Measurements from ENCODE around the gene PRKCA.
"Not testable (repeated sequence)": the region's sequence is repeated elsewhere in the genome, so short reads cannot be mapped to it uniquely, and the experiment has no call there.

The PRKCA gene

DNA sequence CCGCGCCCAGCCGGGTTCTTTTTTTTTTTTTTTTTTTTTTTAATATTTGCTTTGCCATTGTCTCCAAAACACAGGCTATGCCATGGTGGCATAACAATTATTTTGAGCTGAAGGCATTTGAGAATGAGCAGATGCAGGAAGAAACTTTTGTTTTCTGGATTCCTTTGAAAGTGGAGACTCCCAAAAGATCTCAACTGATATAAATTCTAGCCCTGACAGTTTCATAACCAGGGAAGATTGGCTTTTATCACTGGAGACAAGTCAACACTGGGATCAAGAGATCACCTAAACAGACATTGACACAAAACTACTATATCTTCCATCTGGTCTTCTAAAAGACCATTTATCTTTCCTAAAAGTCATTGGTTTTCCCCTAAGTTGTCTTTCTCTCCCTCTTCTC, 10.1 kb upstream of the PRKCA start:
- no peak for DNase-seq

DNA sequence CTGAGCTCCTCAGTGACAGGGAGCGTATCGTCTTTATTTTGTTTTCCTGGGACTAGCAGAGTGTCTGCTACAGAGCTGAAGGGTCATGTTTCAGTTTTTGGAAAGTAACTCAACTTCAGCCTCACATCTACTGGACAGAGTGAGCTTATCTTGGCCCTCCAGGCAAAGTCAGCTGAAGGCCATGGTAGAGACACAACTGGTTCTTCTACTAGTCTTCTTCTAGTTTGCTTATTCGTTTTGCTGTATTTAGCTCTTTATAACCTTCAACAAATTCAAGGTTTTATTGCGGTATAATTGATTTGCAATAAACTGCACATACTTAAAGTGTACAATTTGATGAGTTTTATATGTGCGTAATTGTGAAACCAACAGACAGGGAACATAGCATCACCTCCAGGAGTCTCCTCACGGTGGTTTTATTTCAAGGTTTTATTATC, 6.1 kb upstream of the PRKCA start:
- no peak for DNase-seq

DNA sequence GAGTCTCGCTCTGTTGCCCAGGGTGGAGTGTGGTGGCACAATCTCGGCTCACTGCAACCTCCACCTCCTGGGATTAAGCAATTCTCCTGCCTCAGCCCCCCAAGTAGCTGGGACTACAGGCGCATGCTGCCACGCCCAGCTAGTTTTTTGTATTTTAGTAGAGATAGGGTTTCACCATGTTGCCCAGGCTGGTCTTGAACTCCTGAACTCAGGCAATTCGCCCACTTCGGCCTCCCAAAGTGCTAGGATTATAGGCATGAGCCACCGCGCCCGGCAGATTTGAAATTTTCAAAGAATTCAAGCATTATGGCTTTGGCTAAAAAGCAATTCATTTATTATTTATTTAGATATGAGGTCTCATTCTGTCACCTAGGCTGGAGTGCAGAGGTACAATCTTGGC, 5.0 kb upstream of the PRKCA start:
- not testable (repeated sequence) for DNase-seq

DNA sequence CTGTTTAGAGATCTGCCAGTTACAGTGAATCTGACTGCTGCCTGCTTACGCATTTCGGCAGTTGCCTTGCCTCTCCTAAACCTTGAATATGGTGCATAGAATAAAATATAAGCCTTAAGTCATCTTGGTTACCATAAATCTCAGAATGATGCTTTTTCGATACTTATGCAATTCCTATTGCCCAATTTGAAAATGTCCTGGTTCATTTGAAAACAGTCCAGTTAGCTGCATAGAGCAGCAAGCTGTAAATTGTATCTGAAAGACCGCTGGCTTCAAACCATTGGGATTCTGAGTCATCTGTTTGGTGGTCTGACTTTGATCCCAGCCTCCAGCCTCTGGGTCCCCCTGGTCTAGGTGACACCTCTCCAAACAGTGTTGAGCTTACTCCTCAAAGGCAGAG, 2.7 kb upstream of the PRKCA start:
- no peak for DNase-seq

DNA sequence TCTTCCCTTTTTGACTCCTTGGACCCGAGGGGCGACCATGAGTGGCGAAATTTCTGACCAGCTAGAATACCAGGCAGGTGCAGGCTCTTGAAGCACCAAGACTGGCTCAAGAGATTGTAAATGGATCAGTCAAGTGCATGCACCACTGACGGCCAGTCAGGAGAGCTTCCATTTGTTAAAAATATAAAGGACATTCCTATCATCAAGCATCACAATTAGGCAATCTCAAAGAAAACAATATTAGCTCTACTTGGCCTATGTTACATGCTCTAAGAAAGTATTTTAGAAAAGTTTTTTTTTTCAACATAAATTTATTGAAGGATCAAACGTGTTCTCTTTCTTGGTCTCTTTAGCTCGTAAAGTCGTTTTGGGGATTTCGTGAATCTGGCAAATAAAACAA, 1.5 kb upstream of the PRKCA start:
- DNase-seq: no peak

DNA sequence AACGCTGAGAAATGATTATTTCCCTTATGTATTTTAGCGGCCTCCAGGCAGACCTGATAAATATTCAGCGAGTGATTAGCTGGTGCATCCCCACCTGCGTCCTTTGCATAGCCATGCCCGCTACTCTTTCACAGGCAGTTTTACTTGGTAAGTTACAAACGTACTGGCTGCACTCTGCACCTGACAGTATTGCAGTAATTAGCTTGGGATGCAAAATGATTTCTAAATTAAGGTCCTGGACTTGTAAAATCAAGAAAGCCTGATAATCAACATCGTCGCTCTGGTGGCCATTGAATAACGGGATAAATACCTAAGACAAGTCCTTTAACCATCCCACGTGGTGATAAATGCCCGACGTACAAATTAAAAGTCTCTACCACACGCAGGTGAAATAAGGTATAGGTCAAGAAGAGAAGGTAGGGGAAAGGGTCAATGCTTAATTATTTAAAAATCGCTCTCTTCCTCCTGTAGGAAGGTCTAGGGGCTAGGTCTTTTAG, 998 bp upstream of the PRKCA start:
- no peak for DNase-seq

DNA sequence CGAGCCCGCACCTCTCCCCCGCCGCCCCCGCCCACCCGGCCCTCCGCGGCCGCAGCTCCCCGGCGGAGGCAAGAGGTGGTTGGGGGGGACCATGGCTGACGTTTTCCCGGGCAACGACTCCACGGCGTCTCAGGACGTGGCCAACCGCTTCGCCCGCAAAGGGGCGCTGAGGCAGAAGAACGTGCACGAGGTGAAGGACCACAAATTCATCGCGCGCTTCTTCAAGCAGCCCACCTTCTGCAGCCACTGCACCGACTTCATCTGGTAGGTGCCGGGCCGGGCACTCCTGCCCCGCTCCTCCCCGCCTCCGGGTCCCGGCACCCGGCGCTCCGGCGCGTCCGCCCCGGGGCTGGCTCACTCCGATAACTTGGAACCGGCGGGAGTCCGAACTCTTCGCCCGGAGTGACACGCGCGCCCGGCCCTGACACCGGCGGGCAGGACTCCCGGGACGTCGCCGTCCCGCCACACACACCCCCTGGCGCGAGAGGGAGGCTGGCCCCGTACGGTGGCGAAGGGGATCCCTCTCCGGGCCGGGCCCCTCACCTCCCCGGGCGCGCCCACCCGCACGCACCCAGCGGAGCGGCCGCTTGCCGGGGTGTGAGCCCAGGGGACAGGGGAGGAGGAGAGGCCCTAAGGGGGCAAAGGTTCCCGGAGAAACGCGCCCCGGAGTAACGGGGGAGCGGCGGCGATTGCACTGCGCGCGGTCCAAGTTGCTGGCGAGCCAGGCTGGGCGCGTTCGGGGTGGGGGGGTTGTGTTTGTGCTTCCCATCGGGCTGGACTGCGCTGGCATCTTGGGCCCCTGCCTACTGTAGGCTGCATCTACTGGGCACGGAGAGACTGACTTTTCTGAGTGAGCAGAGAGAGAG, 581 bp downstream of the PRKCA start:
- peak; percentile 82 for DNase-seq

DNA sequence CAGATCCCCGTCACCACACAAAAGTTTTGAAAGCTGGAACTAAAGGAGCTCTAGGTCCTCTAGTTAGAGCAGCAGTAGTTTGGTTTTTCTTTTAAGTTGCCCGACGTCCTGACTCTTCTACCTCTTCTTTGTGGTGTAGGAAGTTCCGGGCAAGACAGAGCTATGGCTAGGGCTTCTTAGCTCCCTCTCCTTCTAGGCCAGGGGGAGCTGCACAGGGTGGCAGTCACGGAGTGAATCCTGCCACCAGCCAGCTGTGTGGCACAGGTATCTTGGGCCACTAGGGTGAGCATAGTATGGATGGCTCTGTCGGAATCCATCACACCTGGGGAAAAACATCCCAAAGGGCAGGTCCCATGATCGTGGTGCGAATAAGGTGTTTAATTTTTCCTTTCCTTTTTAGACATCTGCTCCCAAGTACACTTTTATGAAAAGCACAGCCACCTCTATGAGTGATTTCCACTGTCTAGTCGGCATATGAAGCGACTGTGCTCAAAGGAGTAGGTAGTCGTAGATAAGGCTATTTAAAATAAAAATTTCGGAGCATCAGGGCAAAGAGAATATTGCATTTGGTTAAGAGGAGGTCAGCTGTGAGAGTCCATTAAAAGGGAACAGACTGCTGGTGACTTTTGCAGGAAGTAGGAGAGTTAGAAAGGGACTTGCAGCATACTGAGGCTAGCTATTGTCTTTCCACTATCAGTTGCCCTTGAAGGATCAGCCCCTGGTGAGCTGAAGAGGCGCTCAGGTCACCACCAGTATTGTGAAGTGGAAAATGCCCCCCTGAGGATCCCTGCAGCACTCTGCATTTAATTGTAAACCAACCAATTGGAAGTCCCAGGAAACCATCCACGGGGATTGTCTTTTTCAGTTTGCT, 2.1 kb downstream of the PRKCA start:
- peak; percentile 70 for DNase-seq

DNA sequence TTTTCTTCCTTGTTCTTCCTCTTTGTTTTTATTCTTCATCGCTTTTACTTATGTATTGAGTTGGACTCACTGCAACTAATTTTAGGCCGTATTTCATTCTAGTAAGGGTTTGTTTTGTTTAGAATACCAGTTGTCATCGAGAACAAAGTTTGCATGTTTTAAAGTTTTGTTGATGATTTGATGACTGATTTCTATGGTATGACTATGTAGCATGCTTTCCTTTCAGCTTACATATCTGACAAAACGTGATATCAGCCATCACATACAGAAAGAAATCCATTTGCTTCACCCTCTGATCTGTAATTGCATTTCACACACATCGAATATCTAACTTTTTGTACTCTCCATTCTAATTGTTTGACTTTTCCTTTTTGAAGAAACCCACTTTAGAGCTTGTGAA, 4.0 kb downstream of the PRKCA start:
- DNase-seq: no peak

DNA sequence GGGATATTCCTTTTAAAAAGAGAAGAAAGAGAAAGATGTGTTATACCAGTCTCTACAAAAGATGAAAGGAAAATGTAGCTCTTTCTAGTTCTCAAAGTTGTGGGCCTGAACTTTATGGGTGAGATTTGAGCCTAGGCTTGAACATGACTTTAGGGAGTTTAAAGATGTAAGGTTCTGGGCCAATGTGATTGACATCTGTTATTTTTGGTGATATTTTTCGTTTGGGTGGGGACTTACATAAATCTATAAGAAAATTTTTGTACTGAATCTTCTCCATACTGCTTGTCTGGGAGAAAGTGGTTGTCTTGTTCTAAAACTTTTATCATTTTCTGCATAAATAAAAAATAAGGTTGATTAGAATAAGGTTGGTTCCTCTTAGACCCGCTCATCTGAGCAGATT, 4.8 kb downstream of the PRKCA start:
- no peak for DNase-seq

DNA sequence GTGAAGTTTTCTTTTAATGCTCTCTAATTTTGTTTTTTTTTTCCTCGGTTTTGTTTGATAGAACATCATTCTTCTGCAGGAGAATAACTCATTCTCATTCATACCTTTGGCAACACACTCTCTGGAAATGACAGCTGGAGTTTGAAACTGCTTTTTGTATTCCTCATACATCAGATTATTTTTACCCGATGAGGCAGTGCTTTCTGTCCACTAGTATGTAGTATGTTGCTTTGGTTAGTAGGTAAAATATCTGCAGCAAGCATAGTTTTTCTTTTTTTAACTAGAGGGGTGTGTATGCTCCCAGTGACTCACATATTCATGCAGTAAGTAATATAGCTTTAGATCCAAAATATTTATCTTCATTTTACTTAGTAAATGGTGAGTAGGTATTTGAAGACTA, 6.4 kb downstream of the PRKCA start:
- DNase-seq: no peak

DNA sequence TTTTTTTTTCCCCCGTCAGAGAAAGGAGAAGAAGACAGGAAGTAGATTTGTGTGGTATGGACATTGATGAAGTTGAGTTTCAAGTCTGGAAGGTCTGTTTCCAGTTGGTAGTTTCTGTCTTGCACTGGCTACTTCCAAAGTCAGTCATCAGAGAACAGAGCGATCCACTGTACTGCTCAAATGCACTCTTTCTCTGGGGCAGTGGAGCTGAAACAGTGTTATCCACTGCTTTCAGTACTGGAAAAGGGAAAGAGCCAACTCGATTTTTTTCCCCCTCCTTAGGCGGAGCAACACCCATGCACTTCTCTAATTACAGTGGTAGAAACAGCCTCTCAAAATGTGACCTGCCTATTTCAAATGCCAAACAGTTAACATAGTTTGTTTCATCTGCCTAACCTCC, 7.4 kb downstream of the PRKCA start:
- no peak for DNase-seq

DNA sequence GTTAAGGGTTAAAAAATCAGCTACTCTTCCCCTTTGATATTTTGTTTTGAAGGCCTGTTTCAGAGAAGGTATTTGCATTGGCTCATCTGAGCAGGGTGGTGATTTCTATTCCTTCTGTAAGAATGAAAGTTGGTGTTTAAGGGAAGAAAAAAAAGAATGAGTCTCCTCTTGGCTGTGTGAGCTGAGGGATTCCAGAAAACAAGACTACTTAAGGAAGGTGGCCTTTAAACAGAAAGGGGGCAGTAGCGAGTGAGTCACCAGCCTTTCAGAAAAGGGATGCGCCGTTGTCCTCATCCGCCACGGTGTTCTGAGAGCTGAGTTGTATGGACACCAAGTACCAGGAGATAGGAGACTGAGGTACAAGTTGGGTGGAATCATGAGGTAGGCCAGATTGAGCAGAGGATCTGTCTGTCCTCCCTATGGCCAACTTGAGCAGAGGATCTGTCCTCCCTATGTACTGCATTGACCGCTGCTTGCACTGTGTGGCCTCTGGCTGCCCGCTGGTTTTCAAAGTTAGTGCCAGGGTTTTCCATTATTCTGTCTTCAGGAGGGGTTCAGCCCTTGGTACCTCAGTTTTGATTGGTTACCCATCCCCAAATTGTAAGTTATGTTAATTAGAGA, 8.2 kb downstream of the PRKCA start:
- DNase-seq: peak; percentile 20

DNA sequence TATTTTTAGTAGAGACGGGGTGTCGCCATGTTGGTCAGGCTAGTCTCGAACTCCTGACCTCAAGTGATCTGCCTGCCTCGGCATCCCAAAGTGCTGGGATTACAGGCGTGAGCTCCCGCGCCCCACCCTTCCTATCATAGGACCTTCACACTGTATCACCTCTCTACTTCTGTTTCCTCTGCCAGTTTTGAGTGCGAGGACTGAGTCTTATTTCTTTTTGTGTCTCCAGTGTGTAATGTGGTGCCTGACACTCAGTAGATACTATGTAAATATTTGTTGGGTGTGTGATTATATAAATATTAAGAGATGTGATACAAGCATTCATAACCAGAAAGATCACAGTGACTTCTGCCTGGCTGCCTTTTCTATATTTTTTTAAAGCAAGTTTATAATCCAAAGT, 10.5 kb downstream of the PRKCA start:
- DNase-seq: peak; percentile 63

DNA sequence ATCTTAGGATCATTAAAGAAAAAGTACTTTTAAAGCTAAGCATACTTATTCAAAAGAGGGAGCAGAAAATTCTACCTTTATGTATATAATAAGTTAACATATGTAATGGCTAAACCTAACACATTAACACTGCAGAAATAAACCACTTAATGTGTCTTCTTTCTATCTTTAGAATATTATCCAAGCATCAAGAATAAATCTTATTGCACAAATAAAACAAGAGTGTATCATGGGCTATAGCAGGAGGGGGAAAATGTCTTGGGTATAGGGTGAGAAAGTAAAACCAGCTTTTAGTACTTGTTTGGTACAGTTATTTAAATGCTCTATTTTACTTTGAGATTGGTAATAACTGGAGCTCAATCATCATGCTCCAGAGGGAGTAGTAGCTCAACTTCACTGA, 10.9 kb downstream of the PRKCA start:
- no peak for DNase-seq

DNA sequence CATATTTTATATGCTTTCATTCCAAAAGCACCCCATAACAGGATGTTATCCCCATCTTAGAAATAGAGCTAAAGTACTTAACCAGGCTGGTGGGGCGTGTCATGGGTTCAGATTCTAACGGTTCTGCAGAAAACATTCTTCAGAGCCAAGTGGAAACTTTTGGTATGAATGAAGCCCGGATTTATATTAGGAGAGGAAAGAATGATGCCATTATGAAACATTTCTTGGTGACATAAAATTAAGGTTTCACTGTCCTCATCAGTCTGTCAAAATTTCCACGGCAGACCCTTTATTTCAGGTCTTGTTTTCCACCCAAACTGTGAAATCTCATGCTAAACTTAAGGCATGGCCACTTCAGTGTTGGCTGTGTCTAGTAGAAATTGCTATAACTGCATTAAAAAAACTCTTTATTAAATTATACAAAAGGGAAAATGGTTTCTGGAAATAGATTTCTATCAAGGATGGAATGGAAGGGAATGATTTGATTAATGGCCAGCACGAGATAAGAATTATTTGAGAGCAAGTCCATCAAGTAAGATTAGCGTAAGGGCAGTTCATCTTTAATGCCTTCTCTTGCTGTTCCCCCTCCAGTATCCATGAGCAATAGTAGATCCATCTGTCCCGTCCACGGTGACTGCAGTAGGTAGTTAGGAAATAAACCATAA, 11.7 kb downstream of the PRKCA start:
- DNase-seq: no peak

DNA sequence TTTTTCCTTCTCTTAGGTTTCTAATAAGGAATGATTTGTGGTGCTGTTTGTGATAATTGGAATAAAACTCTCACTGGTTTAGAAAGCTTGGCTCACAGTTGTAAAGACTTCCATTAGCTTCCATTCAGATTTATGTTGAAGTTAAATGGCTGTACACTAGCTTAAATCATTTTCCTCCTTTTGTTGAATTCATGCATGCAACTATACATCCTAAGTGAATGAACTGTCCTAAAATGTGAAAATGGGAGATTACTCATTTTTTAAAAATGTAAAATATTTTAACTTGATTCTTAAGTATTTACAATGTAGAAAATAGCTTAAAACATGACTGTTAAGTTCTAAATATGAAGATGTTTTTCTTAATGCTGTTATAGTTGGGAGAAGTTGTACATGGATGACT, 15.2 kb downstream of the PRKCA start:
- no peak for DNase-seq

DNA sequence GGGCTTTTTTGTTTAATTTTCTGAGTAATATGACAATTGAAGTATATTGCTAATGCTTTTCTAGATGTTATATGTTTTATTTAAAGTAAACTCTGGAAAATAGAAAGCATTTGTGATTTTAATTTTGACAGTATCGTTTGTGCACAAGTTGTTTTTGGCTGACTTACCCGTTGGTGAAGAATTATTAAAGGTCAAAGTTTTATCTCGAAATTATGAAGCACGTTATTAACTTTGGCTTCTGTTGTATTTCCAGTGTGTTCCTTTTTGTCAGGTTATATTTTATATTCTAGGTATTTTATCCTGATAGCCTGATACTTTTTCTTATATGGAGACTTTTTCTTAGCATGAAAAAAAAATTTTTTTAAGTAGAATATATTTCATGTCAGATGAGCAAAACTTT, 16.8 kb downstream of the PRKCA start:
- no peak for DNase-seq

DNA sequence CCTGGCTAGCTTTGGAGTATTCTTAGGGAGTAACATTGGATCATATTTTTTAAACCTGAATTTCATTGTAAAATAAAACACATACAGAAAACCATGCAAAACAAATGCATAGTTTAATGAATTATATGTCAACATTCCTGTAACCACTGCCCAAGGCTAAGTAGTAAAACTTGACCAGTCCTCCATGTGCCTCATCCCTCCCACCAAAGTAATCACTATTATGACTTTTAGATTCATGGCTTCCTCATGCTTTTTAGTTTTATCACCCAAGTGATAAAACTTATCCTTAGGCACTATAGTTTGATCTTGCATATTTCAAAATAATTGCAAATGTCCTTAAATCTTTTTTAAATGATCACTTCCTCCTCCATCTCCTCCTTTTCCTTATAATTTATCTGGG, 20.4 kb downstream of the PRKCA start:
- no peak for DNase-seq

DNA sequence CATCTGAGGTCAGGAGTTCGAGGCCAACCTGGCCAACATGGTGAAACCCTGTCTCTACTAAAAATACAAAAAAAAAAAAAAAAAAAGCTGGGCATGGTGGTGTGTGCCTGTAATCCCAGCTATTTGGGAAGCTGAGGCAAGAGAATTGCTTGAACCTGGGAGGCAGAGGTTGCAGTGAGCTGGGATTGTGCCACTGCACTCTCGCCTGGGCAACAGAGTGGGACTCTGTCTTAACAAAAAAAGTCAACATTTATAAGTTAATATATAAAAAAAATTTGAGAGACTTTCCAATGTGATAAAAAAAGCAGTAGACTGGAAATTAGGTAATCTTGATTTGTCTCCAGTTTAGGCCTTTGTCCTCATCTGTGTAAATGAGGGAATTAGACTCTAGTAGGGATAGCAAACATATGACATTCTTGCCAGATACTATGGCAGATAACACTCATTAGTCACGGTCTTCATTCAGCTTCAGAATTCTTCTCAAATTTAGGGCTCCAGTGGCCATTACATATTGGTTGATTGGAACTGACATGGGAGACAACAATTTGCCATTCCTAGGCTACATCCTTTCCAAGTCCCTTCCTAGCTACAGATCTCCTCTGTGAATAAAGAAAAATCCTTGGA, 22.1 kb downstream of the PRKCA start:
- DNase-seq: not testable (repeated sequence)

DNA sequence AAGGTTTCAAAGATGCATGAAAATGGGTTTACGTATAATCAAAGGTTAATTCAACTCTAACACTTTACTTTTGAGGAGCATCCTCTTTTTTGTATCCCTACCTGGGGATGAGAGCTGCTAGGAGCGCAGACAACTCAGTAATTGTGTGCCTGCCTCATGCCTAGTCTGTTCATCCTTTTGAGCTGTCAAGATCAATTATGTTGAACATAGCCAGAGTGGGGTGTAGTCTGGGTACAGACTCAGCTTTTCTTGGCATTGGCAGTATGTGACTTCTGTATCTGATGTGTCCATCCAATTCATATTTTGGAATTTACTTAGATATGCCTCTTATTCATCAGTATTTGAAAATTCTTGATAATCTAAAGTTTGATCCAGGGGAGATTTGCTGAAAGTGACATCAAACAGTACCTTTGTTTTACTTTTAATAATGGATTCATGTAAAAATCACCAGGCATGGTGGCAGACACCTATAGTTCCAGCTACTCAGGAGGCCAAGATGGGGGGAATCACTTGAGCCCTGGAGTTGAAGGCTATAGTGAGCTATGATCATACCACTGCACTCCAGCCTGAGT, 24.1 kb downstream of the PRKCA start:
- DNase-seq: no peak

DNA sequence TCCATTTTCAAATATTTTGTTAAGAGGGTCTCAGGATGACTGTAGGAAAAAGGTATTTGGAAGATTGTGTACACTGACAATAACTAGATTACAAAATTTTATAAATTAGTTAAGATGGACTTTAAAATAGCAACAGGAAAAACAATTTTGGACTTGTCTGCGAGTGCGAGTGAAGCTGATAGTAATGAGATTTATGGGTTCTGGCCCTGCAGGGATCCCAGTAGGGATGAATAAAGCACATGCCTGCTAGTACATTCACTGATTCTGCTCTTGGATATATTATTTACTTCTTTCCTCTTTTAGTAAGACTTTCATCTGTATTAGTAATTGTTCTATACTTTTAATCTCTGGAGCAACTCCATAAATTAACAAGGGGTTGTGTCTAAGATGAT, 28.2 kb downstream of the PRKCA start:
- no peak for DNase-seq

All from DMS53 (cell line).